Measurements from ENCODE around the gene ASCC1. TPM values are rescaled to one million over a fixed set of nuclear protein-coding genes. Genes with fewer than 3 reads are reported as not detected.

The ASCC1 gene
- total and polyA plus RNA-seq, 8 donors, result 5.4 to 26.0 (median 16.0) TPM

- Histone ChIP-seq H3K9me3 (no peaks in the 10 kb centered on the region), H3K27ac (no peak within 1 kb of the TSS), H3K4me1 (peaks cover 0 to 10% (median 9%) of the 10 kb centered on the region in 3 donors), H3K36me3 (no peaks in the 10 kb centered on the region), H3K27me3 (peaks cover 0 to 17% (median 4%) of the 10 kb centered on the region in 4 donors), H3K4me3 (peak within 1 kb of the TSS in 3 of 4 donors; percentile 14 to 39 (median 24))
- intact Hi-C loops (cut with DNase I), result no loop called here
- ATAC-seq, result peak; percentile 13 to 32 (median 28)
- 17 to 20% methylated on average over 55 to 65 of the region's 65 CpGs for WGBS, 2 donors
- DNase-seq, result peak in 1 of 6 donors; percentile 66
- TF ChIP-seq CTCF (IDR thresholded peaks at IDR 0.05), result no peak
- FAIRE-seq, result no peak
These were observed 127.8 kb downstream of the ASCC1 start, which contains the start of gene SPOCK2 for GRCh38 chr10:72087969-72088888. Gene SPOCK2, minus strand, starts transcription at chr10:72088551. Its CDS starts 223 bp downstream, at chr10:72088328.

GRCh38 chr10:72087392-72087968, 128.6 kb downstream of the ASCC1 start:
- Histone ChIP-seq H3K4me3 (peak overlapping the region in 3 of 4 donors; percentile 14 to 39 (median 24)), H3K9me3 (no peaks in the 10 kb centered on the region), H3K36me3 (no peaks in the 10 kb centered on the region), H3K27me3 (peaks cover 0 to 17% (median 4%) of the 10 kb centered on the region in 4 donors), H3K4me1 (peaks cover 0 to 10% (median 9%) of the 10 kb centered on the region in 3 donors), H3K27ac (no peak overlapping the region)
- ATAC-seq, result peak; percentile 36 to 69 (median 57)
- intact Hi-C loops (cut with DNase I), result no loop called here
- DNase-seq, result peak in 1 of 6 donors; percentile 77
- FAIRE-seq, result no peak
- 4% methylated on average over 35 to 50 of the region's 50 CpGs for WGBS, 2 donors
- no peak for TF ChIP-seq CTCF (IDR thresholded peaks at IDR 0.05)

GRCh38 chr10:72086466-72087391, 129.3 kb downstream of the ASCC1 start:
- WGBS, 2 donors, result 50 to 51% methylated on average over 61 of the region's 61 CpGs
- ATAC-seq (peak; percentile 28 to 55 (median 48)), DNase-seq (peak in 1 of 6 donors; percentile 77), FAIRE-seq (no peak)
- TF ChIP-seq CTCF (IDR thresholded peaks at IDR 0.05), result no peak
- intact Hi-C loops (cut with DNase I), result no loop called here
- peaks cover 0 to 17% (median 4%) of the 10 kb centered on the region in 4 donors for H3K27me3 ChIP-seq
- peaks cover 0 to 10% (median 9%) of the 10 kb centered on the region in 3 donors for H3K4me1 ChIP-seq
- no peaks in the 10 kb centered on the region for H3K36me3 ChIP-seq
- H3K27ac ChIP-seq, result no peak overlapping the region
- peak overlapping the region in 3 of 4 donors; percentile 14 to 39 (median 24) for H3K4me3 ChIP-seq
- no peaks in the 10 kb centered on the region for H3K9me3 ChIP-seq

- FAIRE-seq (no peak), ATAC-seq (no peak)
These were observed 130.1 kb downstream of the ASCC1 start for GRCh38 chr10:72085864-72086465.

More at GRCh38 chr10:72085864-72086465, 130.1 kb downstream of the ASCC1 start:
- Histone ChIP-seq H3K4me1 (peaks cover 0 to 10% (median 9%) of the 10 kb centered on the region in 3 donors), H3K36me3 (no peaks in the 10 kb centered on the region), H3K4me3 (no peak overlapping the region), H3K27me3 (peaks cover 0 to 14% (median 4%) of the 10 kb centered on the region in 4 donors), H3K27ac (no peak overlapping the region), H3K9me3 (no peaks in the 10 kb centered on the region)
- DNase-seq, result no peak
- TF ChIP-seq CTCF (IDR thresholded peaks at IDR 0.05), result no peak
- 85 to 88% methylated on average over 1 of the region's 1 CpG for WGBS, 2 donors
- intact Hi-C loops (cut with DNase I), result no loop called here

All from pancreas (tissue), 10 donors.